HG02885 (cell line): Measurements from ENCODE around the gene CKLF.
A peak's percentile ranks its signal among the peaks of the same experiment; 100 is the strongest.
"Not testable (repeated sequence)": the region's sequence is repeated elsewhere in the genome, so short reads cannot be mapped to it uniquely, and the experiment has no call there.

Experiments
- ATAC-seq: cut with Tn5 transposase; IDR thresholded peaks from one replicate; pipeline ENCODE4 v1.9.1; 2021; ENCODE audit warnings: mild to moderate bottlenecking; ENCODE audit not compliant: unreplicated experiment, poor library complexity

CKLF gene

DNA sequence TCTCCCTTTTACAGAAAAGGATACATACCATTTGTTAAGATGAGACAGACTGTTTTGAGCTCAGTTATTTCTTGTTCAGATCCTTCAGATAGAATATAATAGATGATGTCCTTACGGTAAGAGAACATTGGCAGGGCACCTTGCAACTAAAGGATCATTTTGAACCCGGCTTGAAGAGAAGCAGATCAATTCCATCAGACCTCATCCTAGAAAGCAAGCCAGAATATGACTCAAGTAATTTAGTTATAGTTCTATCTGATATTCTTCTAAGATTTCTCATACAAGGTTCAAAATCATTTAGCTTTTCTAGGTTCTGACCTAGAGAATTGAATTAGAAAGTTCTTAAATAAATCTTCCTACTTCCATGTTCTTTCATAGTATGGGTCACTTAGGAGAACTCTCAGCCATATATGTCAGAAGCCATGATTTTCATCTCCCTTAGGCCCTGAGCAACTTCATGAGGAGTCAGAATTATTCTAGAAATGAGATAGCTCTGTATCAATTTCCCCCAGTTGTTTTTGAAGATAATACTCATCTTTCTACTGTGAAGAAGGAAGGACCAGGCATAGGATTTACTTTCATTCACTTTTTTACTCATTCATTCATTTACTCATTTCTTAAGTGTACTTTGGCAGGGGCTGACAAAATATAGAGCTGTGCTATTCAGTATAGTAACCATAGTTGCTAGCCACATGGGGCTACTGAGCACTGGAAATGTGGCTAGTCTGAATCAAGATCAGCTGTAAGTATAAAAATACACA, 11.4 kb downstream of the CKLF start:
- ATAC-seq: no peak

DNA sequence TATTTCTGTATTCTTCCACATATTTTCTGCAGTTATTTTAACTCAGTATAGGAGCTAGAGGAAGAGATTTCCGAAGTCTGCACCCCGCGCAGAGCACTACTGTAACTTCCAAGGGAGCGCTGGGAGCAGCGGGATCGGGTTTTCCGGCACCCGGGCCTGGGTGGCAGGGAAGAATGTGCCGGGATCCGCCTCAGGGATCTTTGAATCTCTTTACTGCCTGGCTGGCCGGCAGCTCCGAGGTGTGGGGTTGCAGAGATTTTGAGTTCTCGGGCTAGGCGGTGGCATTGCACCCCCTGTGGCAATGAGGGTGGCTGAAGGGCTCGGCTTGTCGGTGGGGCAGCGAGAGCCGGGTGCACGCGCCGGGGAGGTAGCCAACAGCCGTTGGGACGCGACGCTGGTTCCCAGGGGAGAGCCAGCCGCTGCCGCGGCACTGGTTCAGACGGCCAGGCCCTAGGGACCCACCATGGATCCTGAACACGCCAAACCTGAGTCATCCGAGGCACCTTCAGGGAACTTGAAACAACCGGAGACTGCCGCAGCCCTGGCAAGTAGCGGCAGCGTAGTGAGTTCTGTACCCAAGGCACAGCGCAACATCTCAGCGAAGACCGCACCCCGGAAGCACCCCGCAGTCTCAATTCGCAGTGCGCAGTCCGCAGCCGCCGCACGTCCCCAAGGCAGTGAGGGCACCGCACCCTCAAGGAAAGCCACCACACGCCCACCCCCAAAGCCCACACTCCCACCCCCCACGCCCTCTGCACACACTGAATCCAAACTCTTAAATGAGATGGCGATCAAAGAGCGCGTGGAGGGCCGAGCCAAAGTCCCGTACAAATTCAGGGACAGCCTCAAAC, 13.9 kb downstream of the CKLF start, which contains the start of gene CMTM1:
Gene CMTM1 (plus strand): TSS at position 389 of the 851 bp plus-strand sequence. CDS start 75 bp downstream, at position 464.
- no peak for ATAC-seq

DNA sequence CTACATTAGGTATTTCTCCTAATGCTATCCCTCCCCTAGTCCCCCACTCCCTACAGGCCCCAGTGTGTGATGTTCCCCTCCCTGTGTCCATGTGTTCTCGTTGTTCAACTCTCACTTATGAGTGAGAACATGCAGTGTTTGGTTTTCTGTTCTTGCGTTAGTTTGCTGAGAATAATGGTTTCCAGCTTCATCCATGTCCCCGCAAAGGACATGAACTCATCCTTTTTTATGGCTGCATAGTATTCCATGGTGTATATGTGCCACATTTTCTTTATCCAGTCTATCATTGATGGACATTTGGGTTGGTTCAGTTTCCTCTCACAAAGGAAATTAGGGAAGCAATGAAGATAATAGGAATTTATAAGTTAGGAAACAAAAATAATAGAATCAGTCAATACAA, 14.9 kb downstream of the CKLF start:
- ATAC-seq: not testable (repeated sequence)

DNA sequence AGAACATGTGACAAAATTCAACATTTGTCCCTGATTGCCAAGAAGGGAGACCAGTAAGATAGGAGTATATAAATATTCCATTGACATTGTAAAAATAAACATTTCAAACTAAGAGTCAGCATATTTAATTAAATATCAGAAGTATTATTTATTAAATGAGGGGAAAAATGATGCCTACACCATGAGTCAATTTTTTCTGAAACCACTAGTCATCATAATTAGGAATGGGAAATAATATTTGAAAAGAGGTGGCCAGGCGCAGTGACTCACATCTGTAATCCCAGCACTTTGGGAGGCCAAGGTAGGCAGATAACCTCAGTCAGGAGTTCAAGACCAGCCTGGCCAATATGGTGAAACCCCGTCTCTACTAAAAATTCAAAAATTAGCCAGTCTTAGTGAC, 16.0 kb downstream of the CKLF start:
- ATAC-seq: no peak

DNA sequence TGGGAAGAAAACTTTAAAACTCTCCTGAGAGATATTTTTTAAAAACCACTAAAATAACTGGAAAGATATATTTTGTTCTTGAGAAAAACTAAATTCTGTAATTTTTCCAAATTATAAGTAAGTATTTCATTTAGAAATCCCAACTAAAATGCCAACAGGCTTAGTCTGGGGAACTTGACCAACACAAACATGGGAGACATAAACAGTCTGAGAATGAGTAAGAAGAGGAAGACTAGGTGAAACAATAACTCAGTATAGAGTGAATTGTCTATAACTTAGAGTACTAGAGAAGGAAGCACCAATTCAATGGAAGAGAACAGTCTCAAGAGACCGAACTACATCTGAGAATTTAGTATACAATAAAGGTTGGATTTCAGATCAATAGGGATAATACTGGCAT, 16.8 kb downstream of the CKLF start:
- no peak for ATAC-seq

DNA sequence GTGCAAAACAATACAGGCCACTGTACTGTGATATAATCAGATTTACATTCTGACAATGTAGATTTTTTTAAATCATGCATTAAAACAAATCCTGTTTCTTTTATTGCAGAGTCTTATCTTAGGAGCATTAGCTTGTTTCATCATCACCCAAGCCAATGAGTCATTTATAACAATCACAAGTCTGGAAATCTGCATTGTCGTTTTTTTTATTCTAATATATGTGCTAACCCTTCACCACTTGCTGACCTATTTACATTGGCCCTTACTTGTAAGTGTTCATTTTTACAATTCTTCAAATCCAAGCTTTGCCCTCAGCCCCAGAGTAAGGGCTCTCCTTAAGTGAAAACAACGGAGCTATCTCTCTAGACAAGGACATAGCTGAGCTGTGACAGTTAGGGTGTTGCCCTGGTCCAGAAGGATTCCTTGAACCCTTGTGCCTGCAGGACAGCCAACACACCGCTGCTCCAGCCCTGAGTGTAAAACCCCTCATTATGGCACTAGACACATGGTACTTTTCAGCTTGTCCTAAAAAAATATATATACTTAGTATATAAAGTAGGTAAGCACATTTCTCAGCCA, 17.5 kb downstream of the CKLF start:
- ATAC-seq: no peak

DNA sequence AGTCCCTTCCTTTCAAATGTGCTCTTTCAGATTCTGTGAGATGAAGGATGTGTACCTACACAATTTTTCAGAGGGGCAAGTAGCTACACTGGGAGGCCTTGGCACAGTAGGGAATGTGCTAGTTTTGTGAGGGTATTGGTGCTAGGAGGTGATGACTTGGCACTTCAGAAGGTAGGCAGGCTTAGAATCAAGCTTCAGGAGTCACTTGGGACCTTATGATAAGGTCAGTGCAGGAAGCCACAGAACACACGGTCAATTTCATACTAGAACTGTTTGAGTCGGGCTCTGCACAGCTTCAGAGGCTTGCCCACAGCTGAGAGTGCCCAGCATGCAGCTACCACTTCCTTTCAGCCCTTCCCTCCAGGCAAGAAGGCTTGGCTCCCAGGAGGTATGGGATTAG, 20.0 kb downstream of the CKLF start:
- no peak for ATAC-seq

DNA sequence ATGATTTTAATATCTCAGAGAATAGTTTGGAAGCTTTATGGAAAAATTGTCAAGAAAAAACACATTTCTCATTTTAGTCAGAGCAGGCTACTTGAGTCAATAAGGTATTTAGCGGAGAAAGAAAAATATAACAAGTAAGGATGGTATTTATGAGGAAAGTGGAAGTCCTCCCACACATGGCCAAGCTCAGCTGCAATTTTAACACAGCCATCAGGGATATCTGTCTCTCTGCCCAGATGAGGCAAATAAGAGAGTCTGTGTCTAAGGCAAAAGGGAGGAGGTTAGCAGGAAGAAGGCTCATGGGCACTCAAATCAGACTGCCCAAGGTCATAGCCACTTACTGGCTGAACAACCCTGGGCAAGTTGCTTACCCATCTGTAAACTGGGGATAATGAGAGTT, 21.7 kb downstream of the CKLF start:
- ATAC-seq: no peak

DNA sequence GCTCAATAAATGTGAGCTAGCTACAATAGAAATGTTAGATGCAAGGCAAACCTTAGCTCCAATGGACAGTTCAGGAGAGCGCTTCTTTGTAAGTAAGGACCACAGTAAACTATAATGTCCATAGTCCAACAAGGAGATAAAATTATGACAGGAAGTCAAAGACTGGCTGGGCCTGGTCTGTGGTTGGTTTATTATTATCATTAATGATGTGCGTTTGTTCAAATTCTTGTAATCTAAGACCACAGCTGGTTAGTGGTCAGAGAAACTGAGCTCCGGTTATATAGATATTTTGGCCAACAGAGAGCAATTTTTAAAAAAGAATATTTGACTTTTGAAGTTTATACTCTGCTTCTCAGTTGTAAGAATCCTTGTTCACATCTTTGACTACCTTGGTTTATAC, 22.2 kb downstream of the CKLF start:
- ATAC-seq: no peak

DNA sequence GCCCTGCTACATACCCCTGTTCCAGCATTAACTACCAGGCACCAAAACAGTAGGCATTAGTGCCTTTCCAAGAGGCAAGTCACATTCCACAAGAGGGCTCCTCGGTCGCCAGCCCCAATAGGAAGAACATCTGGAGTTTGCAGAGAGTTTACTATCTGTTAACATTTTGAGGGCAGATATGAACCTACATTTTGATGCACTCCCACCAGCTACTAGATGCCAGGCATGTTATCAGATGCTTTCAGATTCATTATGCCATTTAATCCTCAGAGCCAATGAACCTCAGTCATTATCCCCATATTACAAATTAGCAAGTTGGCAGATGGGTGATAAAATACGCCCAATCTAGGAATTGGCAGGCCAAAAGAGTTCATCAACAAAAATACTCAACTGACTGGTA, 22.7 kb downstream of the CKLF start:
- ATAC-seq: no peak

DNA sequence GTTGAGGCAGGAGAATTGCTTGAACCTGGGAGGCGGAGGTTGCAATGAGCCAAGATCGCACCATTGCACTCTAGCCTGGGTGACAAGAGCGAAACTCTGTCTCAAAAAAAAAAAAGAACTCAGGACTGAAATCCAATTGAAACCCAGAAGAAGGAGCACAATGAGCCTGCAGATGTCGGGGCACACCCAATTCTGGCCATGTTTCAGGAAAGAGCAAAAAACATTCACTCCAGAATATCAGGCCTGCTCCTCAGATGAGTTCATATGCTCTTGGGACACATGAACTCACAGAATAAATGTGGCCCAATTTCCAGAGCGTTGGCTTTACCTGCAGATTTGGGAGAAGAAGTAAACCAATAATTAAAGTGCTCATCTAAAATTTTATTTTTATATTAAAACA, 23.9 kb downstream of the CKLF start:
- ATAC-seq: no peak

DNA sequence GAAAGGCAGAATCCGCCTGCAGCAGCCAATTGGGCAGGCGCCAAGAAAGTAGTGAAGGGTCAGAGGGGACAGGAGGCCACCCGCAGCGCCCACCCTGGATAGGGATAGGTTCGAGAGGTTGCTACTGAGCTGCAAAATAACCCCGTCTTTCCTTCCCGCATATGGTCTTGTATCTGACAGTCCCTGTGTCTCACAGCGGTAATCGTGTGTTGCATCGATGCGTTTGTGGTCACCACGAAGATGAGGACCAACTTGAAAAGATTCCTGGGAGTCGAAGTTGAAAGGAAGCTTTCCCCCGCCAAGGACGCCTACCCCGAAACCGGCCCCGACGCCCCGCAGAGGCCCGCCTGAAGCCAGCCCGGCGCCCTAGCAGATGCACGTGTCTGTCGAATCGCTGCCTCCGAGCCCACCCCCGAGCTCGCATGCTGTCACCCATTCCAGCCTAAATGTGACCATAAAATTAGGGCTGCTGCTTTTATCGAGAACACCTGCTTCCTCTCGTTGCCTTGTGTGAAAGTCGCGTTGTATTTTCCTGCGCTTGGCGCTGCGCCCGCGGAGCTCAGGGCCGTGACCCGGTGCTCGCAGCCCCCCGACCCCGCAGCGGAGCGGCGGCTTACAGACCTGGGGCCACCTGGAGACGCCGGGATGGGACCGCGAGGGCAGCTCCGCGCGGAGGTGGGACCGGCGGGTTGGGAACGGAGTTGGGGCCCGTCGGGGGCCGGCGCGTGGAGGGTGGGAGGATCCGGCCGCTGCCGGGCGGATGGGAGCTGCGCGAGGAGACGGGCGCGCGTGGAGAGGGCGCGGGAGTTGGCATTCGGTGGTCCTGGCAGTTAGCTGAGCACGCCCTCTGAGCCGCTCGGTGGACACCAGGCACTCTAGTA, 26.5 kb downstream of the CKLF start, which contains the start of gene CMTM2:
Gene CMTM2 (plus strand): TSS at position 813 of the 881 bp plus-strand sequence. CDS start 145 bp downstream, outside the sequence.
- no peak for ATAC-seq

DNA sequence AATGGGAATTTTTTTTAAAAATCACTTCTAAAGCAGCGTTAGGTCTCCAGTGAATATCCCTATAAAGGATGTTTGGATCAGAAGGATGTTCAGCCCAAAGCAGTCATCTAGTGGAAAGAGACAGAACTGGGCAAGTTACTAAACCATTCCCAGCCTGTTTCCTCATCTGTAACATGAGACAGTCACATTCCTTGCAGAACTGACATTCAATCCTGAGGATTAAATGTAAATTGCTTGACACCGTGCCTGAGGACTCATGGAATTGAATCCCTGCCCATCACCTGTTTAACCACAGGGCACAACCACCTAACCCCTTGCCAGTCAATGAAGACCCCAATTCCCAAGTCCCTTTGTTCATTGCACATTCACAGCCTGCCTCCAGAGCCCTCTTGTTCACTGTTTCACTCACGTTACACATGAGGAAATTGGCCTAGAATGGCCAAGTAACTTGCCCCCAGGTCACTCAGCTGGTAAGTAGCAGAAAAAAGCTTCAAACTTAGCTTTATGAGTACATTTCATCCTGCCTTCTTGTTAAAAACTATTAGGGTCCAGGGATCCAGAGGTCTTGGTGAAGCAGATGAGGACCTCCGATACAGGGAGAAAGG, 28.3 kb downstream of the CKLF start:
- ATAC-seq: no peak

DNA sequence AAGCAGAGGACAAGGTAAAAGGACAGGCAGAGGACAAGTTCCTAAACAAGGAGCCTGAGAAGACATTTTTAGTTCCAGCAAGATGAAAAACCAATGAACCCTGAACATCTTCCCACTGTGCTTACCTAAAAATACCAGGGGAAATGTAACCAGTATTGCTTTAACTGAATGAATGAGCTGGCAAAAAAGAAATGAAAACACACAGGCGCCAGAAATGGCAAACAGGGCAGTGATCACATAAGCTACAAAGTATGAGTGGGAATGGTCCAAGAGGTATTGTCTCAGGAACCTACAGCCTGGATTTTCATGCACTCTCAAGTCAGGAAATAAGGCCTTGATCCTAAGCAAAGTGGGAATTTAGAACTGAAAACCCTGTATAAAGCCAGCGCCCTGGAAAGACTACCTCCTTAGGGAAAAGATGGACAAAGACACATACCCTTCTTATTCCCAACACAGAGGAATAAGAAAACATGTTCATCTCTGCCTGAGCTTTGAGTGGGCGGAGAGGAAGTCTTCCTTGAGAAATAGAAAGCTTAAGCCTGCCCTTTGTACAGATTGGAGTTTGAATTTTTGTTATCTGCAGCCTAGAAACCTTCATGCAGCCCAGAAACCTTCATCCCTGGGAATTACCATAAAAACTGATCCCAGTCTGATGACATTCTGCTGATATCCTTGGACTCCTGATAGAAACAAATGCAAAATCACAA, 29.0 kb downstream of the CKLF start:
- ATAC-seq: no peak

DNA sequence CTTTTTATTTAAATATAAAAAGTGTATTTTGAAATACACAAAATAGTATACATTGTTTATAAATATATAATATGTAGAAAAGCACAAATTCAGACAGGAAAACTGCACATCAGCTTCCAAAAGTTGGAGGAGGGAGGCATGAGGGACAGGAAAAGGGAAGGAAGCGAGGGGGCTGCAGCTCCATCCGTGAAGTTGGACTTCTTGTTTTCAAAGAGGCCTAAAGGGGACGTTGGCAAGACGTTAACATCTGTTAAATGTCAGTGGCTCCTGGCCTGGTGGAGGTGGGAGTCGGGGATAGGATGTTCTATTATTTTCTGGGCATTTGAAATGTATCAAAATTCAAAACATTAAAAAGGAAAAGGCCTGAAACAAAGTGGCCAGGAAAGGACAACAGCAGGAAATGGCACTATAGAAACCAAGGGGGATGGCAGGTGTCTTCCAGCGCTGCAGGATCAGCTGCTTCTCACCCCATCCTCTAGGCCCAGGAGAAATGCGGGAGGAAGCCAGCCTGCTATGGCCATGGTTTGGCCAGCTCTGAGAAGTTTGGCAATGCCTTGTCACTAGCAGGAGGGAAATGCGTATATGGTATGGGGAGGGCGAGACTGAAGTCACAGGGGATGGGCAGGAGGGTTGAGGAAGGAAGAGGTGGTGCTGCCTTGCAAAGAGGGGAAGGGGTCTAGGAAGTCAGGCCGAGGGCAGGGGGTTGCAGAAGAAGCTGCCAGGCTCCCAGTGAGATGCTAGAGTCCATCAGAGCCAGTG, 33.3 kb downstream of the CKLF start:
- ATAC-seq: no peak

DNA sequence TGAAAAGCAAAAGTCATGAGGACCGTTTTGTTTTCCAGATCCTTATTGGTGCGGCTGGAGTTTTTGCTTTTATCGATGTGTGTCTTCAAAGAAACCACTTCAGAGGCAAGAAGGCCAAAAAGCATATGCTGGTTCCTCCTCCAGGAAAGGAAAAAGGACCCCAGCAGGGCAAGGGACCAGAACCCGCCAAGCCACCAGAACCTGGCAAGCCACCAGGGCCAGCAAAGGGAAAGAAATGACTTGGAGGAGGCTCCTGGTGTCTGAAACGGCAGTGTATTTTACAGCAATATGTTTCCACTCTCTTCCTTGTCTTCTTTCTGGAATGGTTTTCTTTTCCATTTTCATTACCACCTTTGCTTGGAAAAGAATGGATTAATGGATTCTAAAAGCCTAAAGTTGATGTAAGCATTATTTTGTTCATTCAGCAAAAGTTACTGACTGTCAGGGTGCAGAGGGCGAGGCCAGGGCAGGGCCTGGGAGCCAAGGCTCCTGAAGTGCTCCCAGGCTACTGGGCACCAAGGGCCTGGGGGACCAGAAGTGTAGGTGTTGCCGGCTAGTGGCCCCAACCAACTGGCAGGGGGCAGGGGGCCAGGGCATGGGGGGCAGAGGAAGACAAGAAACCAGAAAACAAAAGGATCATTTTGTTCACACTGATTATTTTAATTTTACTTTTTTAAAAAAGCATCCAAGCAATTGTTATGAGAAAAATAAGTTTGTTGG, 35.7 kb downstream of the CKLF start:
- ATAC-seq: no peak

DNA sequence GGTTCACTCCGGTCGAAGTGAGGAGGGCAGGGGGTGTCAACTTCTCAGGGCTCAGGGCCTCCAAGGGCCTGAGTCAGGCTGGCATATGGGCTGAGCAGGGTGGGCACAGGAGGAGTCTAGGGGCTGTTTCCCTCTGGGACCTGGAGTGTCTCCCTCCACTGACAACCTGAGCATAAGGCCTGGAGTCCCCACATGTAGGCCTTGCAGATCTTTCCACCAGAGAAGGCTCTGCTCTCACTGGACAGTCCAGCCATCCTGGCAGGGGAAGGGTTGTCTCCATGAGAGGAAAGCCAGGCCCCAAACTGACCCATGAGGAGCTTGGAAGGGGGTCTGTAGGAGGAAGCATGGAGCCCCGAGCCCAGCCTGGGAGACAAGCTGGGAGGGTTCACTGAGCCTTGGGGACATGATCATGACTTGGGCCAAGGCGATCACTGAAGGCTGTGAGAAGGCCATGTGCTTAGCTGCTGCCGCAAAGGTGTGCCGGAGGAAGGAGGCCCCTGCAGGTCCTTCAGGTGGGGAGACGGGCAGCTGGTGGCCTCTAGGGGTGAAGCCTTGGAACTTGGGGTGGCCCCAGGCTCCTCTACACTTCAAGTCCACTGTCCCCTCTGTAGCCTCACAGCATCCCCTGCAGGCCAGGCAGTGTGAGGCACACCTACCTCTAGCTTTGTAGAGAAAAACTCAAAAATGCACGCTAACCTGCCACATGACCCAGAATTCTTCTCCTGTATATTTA, 36.8 kb downstream of the CKLF start:
- peak; percentile 91 for ATAC-seq
